WTC11 (cell line): ENCODE measurements around the gene MRPS9. TPM values are rescaled to one million over a fixed set of nuclear protein-coding genes. Genes with fewer than 3 reads are reported as not detected.

Experiments
- ATAC-seq: fragments of 200-7000 bp; cut with Tn5 transposase; 2 replicates; pipeline ENCODE4 v1.10.0; 2021; ENCODE audit warnings: mild to moderate bottlenecking, moderate library complexity
- CTCF ChIA-PET: fragments of 300-600 bp; sonication (Branson Sonifier 250); formaldehyde crosslinking; loops from one replicate; lab custom pipeline; 2021; ENCODE audit warnings: antibody characterized with exemption; lab: Charles Lee
- POLR2A ChIA-PET: fragments of 350-600 bp; sonication (Branson Sonifier 250); formaldehyde crosslinking; loops from one replicate; lab custom pipeline; 2021; ENCODE audit warnings: antibody characterized with exemption; lab: Charles Lee
- DNase-seq: peaks from one replicate; pipeline ENCODE4 v3.0.0; 2021; ENCODE audit warnings: low spot score
- H3K27ac Mint-ChIP-seq: 2 replicates; pipeline ENCODE4 v1.8.0; 2021; ENCODE audit warnings: mixed read lengths
- H3K27me3 Mint-ChIP-seq: 2 replicates; pipeline ENCODE4 v1.8.0; 2021; ENCODE audit warnings: low read depth, mild to moderate bottlenecking, moderate library complexity, mixed read lengths
- H3K36me3 Mint-ChIP-seq: 2 replicates; pipeline ENCODE4 v1.8.0; 2021; ENCODE audit warnings: mixed read lengths
- H3K4me1 Mint-ChIP-seq: 2 replicates; pipeline ENCODE4 v1.8.0; 2022; ENCODE audit warnings: mixed read lengths
- H3K4me3 Mint-ChIP-seq: 2 replicates; pipeline ENCODE4 v1.8.0; 2021; ENCODE audit warnings: mild to moderate bottlenecking, moderate library complexity, mixed read lengths
- H3K9me3 Mint-ChIP-seq: 2 replicates; pipeline ENCODE4 v1.8.0; 2021; ENCODE audit warnings: mixed read lengths
- CDX4 ChIP-seq: fragments of 250-450 bp; sonication (Bioruptor Pico); IDR thresholded peaks from 2 replicates; pipeline ENCODE4 v1.9.0; 2021; ENCODE audit warnings: moderate library complexity, mild to moderate bottlenecking, inconsistent platforms, borderline replicate concordance
- CREB1 ChIP-seq: sonication (generic); formaldehyde crosslinking; IDR thresholded peaks from 2 replicates; pipeline ENCODE4 v1.8.0; 2023; ENCODE audit warnings: mild to moderate bottlenecking, missing genetic modification reagents
- EMX1 ChIP-seq: fragments of 250-450 bp; sonication (Bioruptor Pico); IDR thresholded peaks from 2 replicates; pipeline ENCODE4 v1.8.0; 2021; ENCODE audit warnings: mild to moderate bottlenecking
- FOXP1 ChIP-seq: sonication (generic); formaldehyde crosslinking; IDR thresholded peaks from 2 replicates; pipeline ENCODE4 v1.8.0; 2022; ENCODE audit warnings: missing genetic modification reagents, mild to moderate bottlenecking, moderate library complexity, borderline replicate concordance
- GRHL2 ChIP-seq: fragments of 250-450 bp; sonication (Bioruptor Pico); IDR thresholded peaks from 2 replicates; pipeline ENCODE4 v1.8.0; 2022; ENCODE audit warnings: mild to moderate bottlenecking, moderate library complexity; ENCODE audit not compliant: insufficient replicate concordance, severe bottlenecking
- HMGA2 ChIP-seq: fragments of 250-450 bp; sonication (Bioruptor Pico); IDR thresholded peaks from 2 replicates; pipeline ENCODE4 v1.4.0; 2021; ENCODE audit warnings: mild to moderate bottlenecking, moderate library complexity
- KAT7 ChIP-seq: sonication (generic); formaldehyde crosslinking; IDR thresholded peaks from 2 replicates; pipeline ENCODE4 v1.8.1; 2023; ENCODE audit warnings: missing genetic modification reagents, mild to moderate bottlenecking, borderline replicate concordance
- MXD4 ChIP-seq: fragments of 250-450 bp; sonication (Bioruptor Pico); IDR thresholded peaks from 2 replicates; pipeline ENCODE4 v1.8.0; 2021; ENCODE audit warnings: mild to moderate bottlenecking, moderate library complexity, borderline replicate concordance
- MYBL2 ChIP-seq: sonication (generic); formaldehyde crosslinking; IDR thresholded peaks from 2 replicates; pipeline ENCODE4 v1.8.1; 2023; ENCODE audit warnings: mild to moderate bottlenecking, moderate library complexity, missing genetic modification reagents
- NFYB ChIP-seq: sonication (generic); formaldehyde crosslinking; conservative IDR thresholded peaks from 2 replicates; pipeline ENCODE4 v1.8.0; 2022; ENCODE audit warnings: low read depth, missing genetic modification reagents
- NR1H2 ChIP-seq: sonication (generic); formaldehyde crosslinking; IDR thresholded peaks from 2 replicates; pipeline ENCODE4 v1.9.0; 2021; ENCODE audit warnings: mild to moderate bottlenecking, moderate library complexity, missing genetic modification reagents
- RELA ChIP-seq: sonication (generic); formaldehyde crosslinking; IDR thresholded peaks from 2 replicates; pipeline ENCODE4 v1.8.1; 2022; ENCODE audit warnings: missing genetic modification reagents, mild to moderate bottlenecking, borderline replicate concordance
- SMAD3 ChIP-seq: sonication (generic); formaldehyde crosslinking; IDR thresholded peaks from 2 replicates; pipeline ENCODE4 v1.8.0; 2022; ENCODE audit warnings: missing genetic modification reagents, mild to moderate bottlenecking, borderline replicate concordance
- SOX15 ChIP-seq: fragments of 250-450 bp; sonication (Bioruptor Pico); IDR thresholded peaks from 2 replicates; pipeline ENCODE4 v1.9.0; 2021; ENCODE audit warnings: mild to moderate bottlenecking
- TEAD4 ChIP-seq: sonication (generic); formaldehyde crosslinking; IDR thresholded peaks from 2 replicates; pipeline ENCODE4 v1.8.0; 2022; ENCODE audit warnings: mild to moderate bottlenecking, missing genetic modification reagents
- USF1 ChIP-seq: sonication (generic); formaldehyde crosslinking; IDR thresholded peaks from 2 replicates; pipeline ENCODE4 v1.8.0; 2022; ENCODE audit warnings: mild to moderate bottlenecking, missing genetic modification reagents
- ZBTB43 ChIP-seq: sonication (generic); formaldehyde crosslinking; IDR thresholded peaks from 2 replicates; pipeline ENCODE4 v1.8.1; 2023; ENCODE audit warnings: mild to moderate bottlenecking, missing genetic modification reagents
- ZNF219 ChIP-seq: sonication (generic); formaldehyde crosslinking; IDR thresholded peaks from 2 replicates; pipeline ENCODE4 v1.8.0; 2023; ENCODE audit warnings: missing genetic modification reagents, mild to moderate bottlenecking, borderline replicate concordance
- ZNF317 ChIP-seq: sonication (generic); formaldehyde crosslinking; IDR thresholded peaks from 2 replicates; pipeline ENCODE4 v1.8.1; 2023; ENCODE audit warnings: low read depth, mild to moderate bottlenecking, moderate library complexity, missing genetic modification reagents, borderline replicate concordance
- ZNF396 ChIP-seq: fragments of 250-450 bp; sonication (Bioruptor Pico); IDR thresholded peaks from 2 replicates; pipeline ENCODE4 v1.8.0; 2021; ENCODE audit warnings: mild to moderate bottlenecking, moderate library complexity, borderline replicate concordance
- ZNF423 ChIP-seq: fragments of 250-450 bp; sonication (Bioruptor Pico); IDR thresholded peaks from 2 replicates; pipeline ENCODE4 v2.1.2; 2022; ENCODE audit warnings: mild to moderate bottlenecking, moderate library complexity
- total RNA-seq: library from RNA; stranded (reverse); gene quantifications from 3 replicates; pipeline ENCODE4 v1.2.3, GENCODE V29; 2021
- TF ChIP-seq, protein P1 (sequence below): sonication (generic); formaldehyde crosslinking; IDR thresholded peaks from 2 replicates; pipeline ENCODE4 v1.8.1; 2022; ENCODE audit warnings: mild to moderate bottlenecking, moderate library complexity, missing genetic modification reagents
- TF ChIP-seq, protein P2 (sequence below): sonication (generic); formaldehyde crosslinking; IDR thresholded peaks from 2 replicates; pipeline ENCODE4 v1.8.0; 2023; ENCODE audit warnings: missing genetic modification reagents
- TF ChIP-seq, protein P3 (sequence below): sonication (generic); formaldehyde crosslinking; conservative IDR thresholded peaks from 2 replicates; pipeline ENCODE4 v1.8.1; 2023; ENCODE audit warnings: mild to moderate bottlenecking, low read depth, missing genetic modification reagents, moderate library complexity

MRPS9 gene
- total RNA-seq, 1 experiment from 2014 or later, result 75.3 TPM

GRCh38 chr2:105068875-105069274 is 31.0 kb downstream of the MRPS9 start (continued):
- TF ChIP-seq USF1 (CRISPR knock-in tag) (no peak), ZNF317 (CRISPR knock-in tag) (no peak), RELA (CRISPR knock-in tag) (no peak), SOX15 (no peak)

DNA sequence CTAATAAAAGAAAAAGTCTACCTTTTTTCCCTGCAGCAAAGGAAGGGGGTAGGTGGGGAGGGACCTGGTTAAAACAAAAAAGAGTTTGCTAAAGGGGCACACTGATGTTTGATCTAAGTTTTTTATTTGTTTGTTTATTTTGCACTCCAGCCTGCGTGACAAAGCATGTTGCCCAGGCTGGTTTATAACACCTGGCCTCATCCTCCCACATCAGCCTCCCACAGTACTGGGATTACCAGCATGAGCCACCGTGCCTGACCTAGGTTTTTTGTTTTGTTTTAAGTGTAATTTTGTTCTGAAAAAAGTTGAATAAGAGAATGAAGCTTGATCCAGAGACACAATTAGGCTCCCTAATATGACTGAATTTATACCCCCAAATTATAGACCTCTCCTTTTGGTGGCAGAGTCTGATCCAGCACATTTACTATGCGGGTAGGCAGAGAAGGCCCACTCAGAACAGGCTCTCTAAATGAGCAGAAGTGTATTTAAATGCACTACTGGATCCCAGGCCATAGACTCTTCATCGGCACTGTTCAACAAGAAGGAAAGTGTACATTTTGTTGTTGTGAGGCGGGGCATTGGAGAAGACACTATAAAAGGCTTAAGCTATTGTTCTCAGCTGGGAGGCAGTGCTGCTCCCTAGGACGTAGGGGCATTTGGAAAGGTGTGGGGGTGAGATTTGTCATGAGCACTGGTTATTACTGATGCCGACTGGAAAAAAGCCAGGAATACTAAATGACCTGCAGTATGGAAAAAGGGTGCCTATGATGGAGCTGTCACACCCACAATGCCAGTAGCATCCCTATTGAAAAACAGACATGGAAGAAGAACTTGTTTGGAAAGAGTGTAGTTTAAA is 32.4 kb downstream of the MRPS9 start:
- Mint-ChIP-seq H3K4me1 (peaks cover 46% of the 10 kb centered on the region), H3K27me3 (no peaks in the 10 kb centered on the region), H3K36me3 (0 out of 2 replicates have a peak, but pooled peaks cover 3% of the 10 kb centered on the region), H3K4me3 (no peak overlapping the region), H3K27ac (0 out of 2 replicates have a peak overlapping the region, but pooled peaks have one; percentile 13), H3K9me3 (no peaks in the 10 kb centered on the region)
- CTCF ChIA-PET, result interaction anchor here (0.7 kb wide), 1 partner anchor 166 kb away, joined by 3 read pairs; no protein-coding TSS in a partner anchor
- POLR2A ChIA-PET, result no interaction called here
- ATAC-seq (no peak), DNase-seq (no peak)
- no peak for TF ChIP-seq ZBTB43
- no peak for TF ChIP-seq HMGA2
- no peak for TF ChIP-seq GRHL2 (CRISPR knock-in tag)
- TF ChIP-seq TEAD4 (CRISPR knock-in tag), result no peak
- TF ChIP-seq SMAD3 (CRISPR knock-in tag), result no peak
- TF ChIP-seq CREB1 (CRISPR knock-in tag), result no peak
- no peak for TF ChIP-seq KAT7
- TF ChIP-seq, protein P1, sequence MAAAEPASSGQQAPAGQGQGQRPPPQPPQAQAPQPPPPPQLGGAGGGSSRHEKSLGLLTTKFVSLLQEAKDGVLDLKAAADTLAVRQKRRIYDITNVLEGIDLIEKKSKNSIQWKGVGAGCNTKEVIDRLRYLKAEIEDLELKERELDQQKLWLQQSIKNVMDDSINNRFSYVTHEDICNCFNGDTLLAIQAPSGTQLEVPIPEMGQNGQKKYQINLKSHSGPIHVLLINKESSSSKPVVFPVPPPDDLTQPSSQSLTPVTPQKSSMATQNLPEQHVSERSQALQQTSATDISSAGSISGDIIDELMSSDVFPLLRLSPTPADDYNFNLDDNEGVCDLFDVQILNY (CRISPR knock-in tag), result no peak
- TF ChIP-seq ZNF396 (CRISPR knock-in tag), result no peak
- no peak for TF ChIP-seq EMX1 (CRISPR knock-in tag)
- TF ChIP-seq ZNF423 (CRISPR knock-in tag), result no peak

- Mint-ChIP-seq H3K27ac (no peak overlapping the region), H3K9me3 (no peaks in the 10 kb centered on the region), H3K4me1 (peaks cover 36% of the 10 kb centered on the region), H3K27me3 (no peaks in the 10 kb centered on the region), H3K4me3 (no peak overlapping the region), H3K36me3 (peaks cover 6% of the 10 kb centered on the region; the same call in 1 of the 2 replicates)
- POLR2A ChIA-PET, result no interaction called here
- no peak for ATAC-seq
- DNase-seq, result no peak
- CTCF ChIA-PET, result no interaction called here
- TF ChIP-seq ZBTB43 (no peak), MXD4 (no peak), FOXP1 (CRISPR knock-in tag) (no peak), NR1H2 (CRISPR knock-in tag) (no peak), EMX1 (CRISPR knock-in tag) (no peak), MYBL2 (CRISPR knock-in tag) (no peak), ZNF219 (CRISPR knock-in tag) (no peak), NFYB (CRISPR knock-in tag) (no peak), GRHL2 (CRISPR knock-in tag) (no peak), CDX4 (CRISPR knock-in tag) (no peak)
- TF ChIP-seq, protein P2, sequence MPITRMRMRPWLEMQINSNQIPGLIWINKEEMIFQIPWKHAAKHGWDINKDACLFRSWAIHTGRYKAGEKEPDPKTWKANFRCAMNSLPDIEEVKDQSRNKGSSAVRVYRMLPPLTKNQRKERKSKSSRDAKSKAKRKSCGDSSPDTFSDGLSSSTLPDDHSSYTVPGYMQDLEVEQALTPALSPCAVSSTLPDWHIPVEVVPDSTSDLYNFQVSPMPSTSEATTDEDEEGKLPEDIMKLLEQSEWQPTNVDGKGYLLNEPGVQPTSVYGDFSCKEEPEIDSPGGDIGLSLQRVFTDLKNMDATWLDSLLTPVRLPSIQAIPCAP, result no peak
- TF ChIP-seq, protein P3, sequence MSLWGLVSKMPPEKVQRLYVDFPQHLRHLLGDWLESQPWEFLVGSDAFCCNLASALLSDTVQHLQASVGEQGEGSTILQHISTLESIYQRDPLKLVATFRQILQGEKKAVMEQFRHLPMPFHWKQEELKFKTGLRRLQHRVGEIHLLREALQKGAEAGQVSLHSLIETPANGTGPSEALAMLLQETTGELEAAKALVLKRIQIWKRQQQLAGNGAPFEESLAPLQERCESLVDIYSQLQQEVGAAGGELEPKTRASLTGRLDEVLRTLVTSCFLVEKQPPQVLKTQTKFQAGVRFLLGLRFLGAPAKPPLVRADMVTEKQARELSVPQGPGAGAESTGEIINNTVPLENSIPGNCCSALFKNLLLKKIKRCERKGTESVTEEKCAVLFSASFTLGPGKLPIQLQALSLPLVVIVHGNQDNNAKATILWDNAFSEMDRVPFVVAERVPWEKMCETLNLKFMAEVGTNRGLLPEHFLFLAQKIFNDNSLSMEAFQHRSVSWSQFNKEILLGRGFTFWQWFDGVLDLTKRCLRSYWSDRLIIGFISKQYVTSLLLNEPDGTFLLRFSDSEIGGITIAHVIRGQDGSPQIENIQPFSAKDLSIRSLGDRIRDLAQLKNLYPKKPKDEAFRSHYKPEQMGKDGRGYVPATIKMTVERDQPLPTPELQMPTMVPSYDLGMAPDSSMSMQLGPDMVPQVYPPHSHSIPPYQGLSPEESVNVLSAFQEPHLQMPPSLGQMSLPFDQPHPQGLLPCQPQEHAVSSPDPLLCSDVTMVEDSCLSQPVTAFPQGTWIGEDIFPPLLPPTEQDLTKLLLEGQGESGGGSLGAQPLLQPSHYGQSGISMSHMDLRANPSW, result no peak
These were observed 33.5 kb downstream of the MRPS9 start for GRCh38 chr2:105071379-105071778.
